Chondrocyte (in vitro differentiated cells): ENCODE results near the gene SYT14. TPM values are rescaled to one million over a fixed set of nuclear protein-coding genes. Genes with fewer than 3 reads are reported as not detected.
"Not testable (repeated sequence)": the region's sequence is repeated elsewhere in the genome, so short reads cannot be mapped to it uniquely, and the experiment has no call there.

Source experiments
- DNase-seq: peaks from one replicate; pipeline ENCODE4 v3.0.0; 2021; ENCODE audit warnings: mixed read lengths, low spot score
- H3K27ac Mint-ChIP-seq: one replicate; pipeline ENCODE4 v1.8.0; 2021; ENCODE audit warnings: mild to moderate bottlenecking, moderate library complexity, mixed read lengths; ENCODE audit not compliant: unreplicated experiment
- H3K27me3 Mint-ChIP-seq: 2 replicates; pipeline ENCODE4 v1.8.0; 2021; ENCODE audit warnings: low read depth, mixed read lengths
- H3K36me3 Mint-ChIP-seq: 2 replicates; pipeline ENCODE4 v1.8.0; 2021; ENCODE audit warnings: low read depth, mixed read lengths
- H3K4me1 Mint-ChIP-seq: 2 replicates; pipeline ENCODE4 v1.8.0; 2021; ENCODE audit warnings: low read depth, mild to moderate bottlenecking, mixed read lengths
- H3K4me3 Mint-ChIP-seq: one replicate; pipeline ENCODE4 v1.8.0; 2021; ENCODE audit warnings: mild to moderate bottlenecking, moderate library complexity, mixed read lengths; ENCODE audit not compliant: unreplicated experiment
- H3K9me3 Mint-ChIP-seq: 2 replicates; pipeline ENCODE4 v1.8.0; 2021; ENCODE audit warnings: low read depth, mixed read lengths
- CTCF ChIP-seq: fragments of 200-600 bp; sonication (generic); IDR thresholded peaks from 2 replicates; pipeline ENCODE4 v1.5.0; 2021; ENCODE audit warnings: antibody characterized with exemption, mild to moderate bottlenecking, moderate library complexity
- total RNA-seq: library from RNA; stranded (reverse); gene quantifications from 3 replicates; pipeline ENCODE4 v1.2.1, GENCODE V29; 2021

Gene SYT14
- total RNA-seq, 1 donor from 2014 or later, result 1.0 TPM

GRCh38 chr1:209895709-209896108 is 42.3 kb upstream of the SYT14 start:
- no peak for TF ChIP-seq CTCF
- Mint-ChIP-seq H3K9me3 (no peaks in the 10 kb centered on the region), H3K36me3 (no peaks in the 10 kb centered on the region), H3K27me3 (no peaks in the 10 kb centered on the region), H3K4me1 (peaks cover 12% of the 10 kb centered on the region), H3K4me3 (no peak overlapping the region), H3K27ac (no peak overlapping the region)
- no peak for DNase-seq

GRCh38 chr1:209896346-209896745 is 41.7 kb upstream of the SYT14 start:
- H3K27ac Mint-ChIP-seq, result no peak overlapping the region
- no peak for DNase-seq

GRCh38 chr1:209898271-209898670 is 39.7 kb upstream of the SYT14 start:
- H3K9me3 Mint-ChIP-seq, DNase-seq, H3K4me3 Mint-ChIP-seq, H3K27ac Mint-ChIP-seq, H3K27me3 Mint-ChIP-seq, H3K36me3 Mint-ChIP-seq, H3K4me1 Mint-ChIP-seq: not testable (repeated sequence)

More at GRCh38 chr1:209896346-209896745, 41.7 kb upstream of the SYT14 start:
- H3K4me1 Mint-ChIP-seq, result peaks cover 9% of the 10 kb centered on the region
- no peak overlapping the region for H3K4me3 Mint-ChIP-seq
- H3K36me3 Mint-ChIP-seq, result no peaks in the 10 kb centered on the region
- no peaks in the 10 kb centered on the region for H3K9me3 Mint-ChIP-seq
- TF ChIP-seq CTCF, result no peak
- H3K27me3 Mint-ChIP-seq, result no peaks in the 10 kb centered on the region

GRCh38 chr1:209898851-209899250 is 39.2 kb upstream of the SYT14 start:
- not testable (repeated sequence) for H3K4me1 Mint-ChIP-seq, H3K27me3 Mint-ChIP-seq, H3K9me3 Mint-ChIP-seq, DNase-seq, H3K36me3 Mint-ChIP-seq, H3K4me3 Mint-ChIP-seq, H3K27ac Mint-ChIP-seq

- H3K36me3 Mint-ChIP-seq, result no peaks in the 10 kb centered on the region
These were observed 38.1 kb upstream of the SYT14 start for GRCh38 chr1:209899948-209900347.

GRCh38 chr1:209900734-209901133 is 37.3 kb upstream of the SYT14 start:
- Mint-ChIP-seq H3K36me3 (peaks cover 2% of the 10 kb centered on the region), H3K4me3 (no peak overlapping the region), H3K27ac (no peak overlapping the region), H3K27me3 (peaks cover 4% of the 10 kb centered on the region), H3K9me3 (peaks cover 3% of the 10 kb centered on the region), H3K4me1 (peaks cover 5% of the 10 kb centered on the region)
- no peak for TF ChIP-seq CTCF
- DNase-seq, result no peak

More at GRCh38 chr1:209899948-209900347, 38.1 kb upstream of the SYT14 start:
- Mint-ChIP-seq H3K27me3 (peaks cover under 1% of the 10 kb centered on the region), H3K9me3 (no peaks in the 10 kb centered on the region), H3K27ac (no peak overlapping the region), H3K4me1 (peaks cover 9% of the 10 kb centered on the region), H3K4me3 (no peak overlapping the region)
- TF ChIP-seq CTCF, result peak; percentile 37
- no peak for DNase-seq
